NT2/D1 (cell line): ENCODE data around the gene CPED1.

ENCODE experiments used
- YY1 ChIP-seq: IDR thresholded peaks from 2 replicates; pipeline ENCODE4 v1.6.1; 2011; ENCODE audit not compliant: insufficient read length, insufficient read depth
- ZNF274 ChIP-seq: IDR thresholded peaks from 2 replicates; pipeline ENCODE4 v1.6.1; 2011; ENCODE audit warnings: mild to moderate bottlenecking, low read depth, low read length

- TF ChIP-seq ZNF274 (no peak), YY1 (no peak)
Observed at GRCh38 chr7:121113288-121113687, 124.8 kb downstream of the CPED1 start.
